HepG2 (cell line): ENCODE measurements around the gene SIGLEC1. TPM values are rescaled to one million over a fixed set of nuclear protein-coding genes. Genes with fewer than 3 reads are reported as not detected.

Experiments
- DNMT3B ChIP-seq: conservative IDR thresholded peaks from 2 replicates; pipeline ENCODE4 v1.6.1; 2016; ENCODE audit warnings: missing biosample characterization, control low read depth
- EED ChIP-seq: sonication (generic); formaldehyde crosslinking; IDR thresholded peaks from 2 replicates; pipeline ENCODE4 v1.5.0; 2020; ENCODE audit warnings: mild to moderate bottlenecking, missing genetic modification reagents
- MAF1 ChIP-seq: sonication (generic); formaldehyde crosslinking; IDR thresholded peaks from 2 replicates; pipeline ENCODE4 v1.5.0; 2020; ENCODE audit warnings: missing genetic modification reagents, borderline replicate concordance
- NR2C2 ChIP-seq: sonication (generic); formaldehyde crosslinking; IDR thresholded peaks from 2 replicates; pipeline ENCODE4 v1.4.0; 2020; ENCODE audit warnings: missing genetic modification reagents, mild to moderate bottlenecking, moderate library complexity, borderline replicate concordance
- ZNF234 ChIP-seq: sonication (generic); formaldehyde crosslinking; conservative IDR thresholded peaks from 2 replicates; pipeline ENCODE4 v1.5.1; 2020; ENCODE audit warnings: mild to moderate bottlenecking, missing genetic modification reagents
- ZNF773 ChIP-seq: sonication (generic); formaldehyde crosslinking; IDR thresholded peaks from 2 replicates; pipeline ENCODE4 v1.4.0; 2020; ENCODE audit warnings: missing genetic modification reagents, borderline replicate concordance
- polyA plus RNA-seq, 8 experiments: library from polyadenylated mRNA; depleted of rRNA in 3 of 8; stranded (reverse) in 7 of 8; unstranded in 1 of 8; fragments of >200 nt; fragmentation: Illumina TruSeq in 4 of 8; extraction: Trizol in 4 of 8; gene quantifications; 2 replicates each; pipeline versions ENCODE4 v1.2.1 to v1.2.3, GENCODE V29; 2011 to 2016; ENCODE audit warnings: low read depth in 4 of 8, missing spikeins in 1 of 8, mixed read lengths in 1 of 8; ENCODE audit not compliant: insufficient read depth in 1 of 8
- total RNA-seq, 5 experiments: library from RNA; depleted of rRNA; stranded (reverse); fragments of >200 nt; fragmentation: Illumina TruSeq; extraction: Trizol; gene quantifications; 2 replicates each; pipeline ENCODE4 v1.2.3, GENCODE V29; 2016; ENCODE audit warnings: low read depth in 1 of 5
- TF ChIP-seq, protein P1 (sequence below): sonication (generic); formaldehyde crosslinking; IDR thresholded peaks from 2 replicates; pipeline ENCODE4 v1.5.1; 2020; ENCODE audit warnings: mild to moderate bottlenecking, missing genetic modification reagents, moderate library complexity
- TF ChIP-seq, protein P2 (sequence below): sonication (generic); formaldehyde crosslinking; IDR thresholded peaks from 2 replicates; pipeline ENCODE4 v1.5.0; 2020; ENCODE audit warnings: missing genetic modification reagents
- TF ChIP-seq, protein P3 (sequence below): sonication (generic); formaldehyde crosslinking; IDR thresholded peaks from 2 replicates; pipeline ENCODE4 v1.5.1; 2020; ENCODE audit warnings: missing genetic modification reagents, mild to moderate bottlenecking, borderline replicate concordance
- TF ChIP-seq, protein P4 (sequence below): sonication (generic); formaldehyde crosslinking; conservative IDR thresholded peaks from 2 replicates; pipeline ENCODE4 v1.4.0; 2020; ENCODE audit warnings: mild to moderate bottlenecking, missing genetic modification reagents, moderate library complexity
- TF ChIP-seq, protein P5 (sequence below): fragments of 450-650 bp; IDR thresholded peaks from 2 replicates; pipeline ENCODE4 v1.6.1; 2017; ENCODE audit warnings: mild to moderate bottlenecking
- TF ChIP-seq, protein P6 (sequence below): sonication (generic); formaldehyde crosslinking; IDR thresholded peaks from 2 replicates; pipeline ENCODE4 v1.5.0; 2020; ENCODE audit warnings: missing genetic modification reagents

The SIGLEC1 gene
- total and polyA plus RNA-seq, 2 of the 13 experiments (the other 11 are each of a cell fraction or from before 2014, with no cell fraction given), result 0.01 TPM; not detected in 1

DNA sequence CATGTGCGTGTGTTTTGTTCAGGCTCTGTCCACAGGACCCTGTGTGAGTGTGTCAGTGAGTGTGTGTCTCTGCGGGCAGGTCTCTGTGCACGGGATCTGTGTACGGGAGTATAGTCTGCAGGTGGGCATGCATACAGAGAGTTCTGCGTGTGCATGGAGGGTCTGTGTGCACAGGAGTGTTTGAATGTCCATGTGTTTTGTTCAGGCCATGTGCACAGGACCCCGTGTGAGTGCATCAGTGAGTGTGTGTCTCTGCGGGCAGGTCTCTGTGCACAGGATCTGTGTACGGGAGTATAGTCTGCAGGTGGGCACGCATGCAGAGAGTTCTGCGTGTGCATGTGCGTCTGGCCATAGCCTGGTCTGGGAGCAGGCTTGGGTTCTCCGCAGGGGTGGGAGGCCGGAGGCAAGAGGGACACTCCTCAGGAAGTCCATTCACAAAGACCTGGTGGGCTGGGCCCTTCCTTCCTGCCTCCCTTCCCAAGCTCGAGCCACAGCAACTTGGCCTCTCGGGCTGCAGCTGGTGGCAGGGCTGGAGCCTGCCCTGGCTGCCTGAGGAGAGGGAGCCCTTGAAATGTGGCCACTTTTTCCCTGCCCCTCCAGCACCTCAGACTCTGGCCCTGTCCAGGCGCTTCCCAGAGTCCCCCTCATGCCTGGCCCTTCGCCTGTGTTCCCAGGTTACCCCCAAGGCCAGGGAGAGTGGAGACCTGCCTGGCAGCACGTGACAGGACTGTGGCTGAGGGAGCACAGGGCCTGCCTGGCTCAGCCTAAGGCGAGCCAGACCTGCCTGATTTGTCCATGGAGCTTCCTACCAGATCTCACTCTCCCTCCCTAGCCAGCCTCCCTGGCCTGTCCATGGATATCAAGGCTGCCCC is 26.9 kb upstream of the SIGLEC1 start (continued):
- TF ChIP-seq, protein P1, sequence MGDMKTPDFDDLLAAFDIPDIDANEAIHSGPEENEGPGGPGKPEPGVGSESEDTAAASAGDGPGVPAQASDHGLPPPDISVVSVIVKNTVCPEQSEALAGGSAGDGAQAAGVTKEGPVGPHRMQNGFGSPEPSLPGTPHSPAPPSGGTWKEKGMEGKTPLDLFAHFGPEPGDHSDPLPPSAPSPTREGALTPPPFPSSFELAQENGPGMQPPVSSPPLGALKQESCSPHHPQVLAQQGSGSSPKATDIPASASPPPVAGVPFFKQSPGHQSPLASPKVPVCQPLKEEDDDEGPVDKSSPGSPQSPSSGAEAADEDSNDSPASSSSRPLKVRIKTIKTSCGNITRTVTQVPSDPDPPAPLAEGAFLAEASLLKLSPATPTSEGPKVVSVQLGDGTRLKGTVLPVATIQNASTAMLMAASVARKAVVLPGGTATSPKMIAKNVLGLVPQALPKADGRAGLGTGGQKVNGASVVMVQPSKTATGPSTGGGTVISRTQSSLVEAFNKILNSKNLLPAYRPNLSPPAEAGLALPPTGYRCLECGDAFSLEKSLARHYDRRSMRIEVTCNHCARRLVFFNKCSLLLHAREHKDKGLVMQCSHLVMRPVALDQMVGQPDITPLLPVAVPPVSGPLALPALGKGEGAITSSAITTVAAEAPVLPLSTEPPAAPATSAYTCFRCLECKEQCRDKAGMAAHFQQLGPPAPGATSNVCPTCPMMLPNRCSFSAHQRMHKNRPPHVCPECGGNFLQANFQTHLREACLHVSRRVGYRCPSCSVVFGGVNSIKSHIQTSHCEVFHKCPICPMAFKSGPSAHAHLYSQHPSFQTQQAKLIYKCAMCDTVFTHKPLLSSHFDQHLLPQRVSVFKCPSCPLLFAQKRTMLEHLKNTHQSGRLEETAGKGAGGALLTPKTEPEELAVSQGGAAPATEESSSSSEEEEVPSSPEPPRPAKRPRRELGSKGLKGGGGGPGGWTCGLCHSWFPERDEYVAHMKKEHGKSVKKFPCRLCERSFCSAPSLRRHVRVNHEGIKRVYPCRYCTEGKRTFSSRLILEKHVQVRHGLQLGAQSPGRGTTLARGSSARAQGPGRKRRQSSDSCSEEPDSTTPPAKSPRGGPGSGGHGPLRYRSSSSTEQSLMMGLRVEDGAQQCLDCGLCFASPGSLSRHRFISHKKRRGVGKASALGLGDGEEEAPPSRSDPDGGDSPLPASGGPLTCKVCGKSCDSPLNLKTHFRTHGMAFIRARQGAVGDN (CRISPR knock-in tag), result peak; percentile 99
- TF ChIP-seq, protein P2, sequence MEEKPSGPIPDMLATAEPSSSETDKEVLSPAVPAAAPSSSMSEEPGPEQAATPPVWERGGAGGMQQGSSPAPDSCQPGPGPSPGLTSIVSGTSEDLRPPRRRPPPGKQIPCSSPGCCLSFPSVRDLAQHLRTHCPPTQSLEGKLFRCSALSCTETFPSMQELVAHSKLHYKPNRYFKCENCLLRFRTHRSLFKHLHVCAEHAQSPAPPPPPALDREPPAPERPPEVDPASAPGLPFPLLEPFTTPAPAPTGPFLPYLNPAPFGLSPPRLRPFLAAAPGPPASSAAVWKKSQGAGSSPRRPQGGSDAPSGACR (CRISPR knock-in tag), result peak; percentile 64; the same call in 1 of the 2 replicates
- TF ChIP-seq MAF1 (no peak), NR2C2 (CRISPR knock-in tag) (no peak), EED (CRISPR knock-in tag) (peak; percentile 90), ZNF234 (CRISPR knock-in tag) (no peak), DNMT3B (no peak), ZNF773 (no peak)
- TF ChIP-seq, protein P3, sequence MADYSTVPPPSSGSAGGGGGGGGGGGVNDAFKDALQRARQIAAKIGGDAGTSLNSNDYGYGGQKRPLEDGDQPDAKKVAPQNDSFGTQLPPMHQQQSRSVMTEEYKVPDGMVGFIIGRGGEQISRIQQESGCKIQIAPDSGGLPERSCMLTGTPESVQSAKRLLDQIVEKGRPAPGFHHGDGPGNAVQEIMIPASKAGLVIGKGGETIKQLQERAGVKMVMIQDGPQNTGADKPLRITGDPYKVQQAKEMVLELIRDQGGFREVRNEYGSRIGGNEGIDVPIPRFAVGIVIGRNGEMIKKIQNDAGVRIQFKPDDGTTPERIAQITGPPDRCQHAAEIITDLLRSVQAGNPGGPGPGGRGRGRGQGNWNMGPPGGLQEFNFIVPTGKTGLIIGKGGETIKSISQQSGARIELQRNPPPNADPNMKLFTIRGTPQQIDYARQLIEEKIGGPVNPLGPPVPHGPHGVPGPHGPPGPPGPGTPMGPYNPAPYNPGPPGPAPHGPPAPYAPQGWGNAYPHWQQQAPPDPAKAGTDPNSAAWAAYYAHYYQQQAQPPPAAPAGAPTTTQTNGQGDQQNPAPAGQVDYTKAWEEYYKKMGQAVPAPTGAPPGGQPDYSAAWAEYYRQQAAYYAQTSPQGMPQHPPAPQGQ (CRISPR knock-in tag), result no peak
- TF ChIP-seq, protein P4, sequence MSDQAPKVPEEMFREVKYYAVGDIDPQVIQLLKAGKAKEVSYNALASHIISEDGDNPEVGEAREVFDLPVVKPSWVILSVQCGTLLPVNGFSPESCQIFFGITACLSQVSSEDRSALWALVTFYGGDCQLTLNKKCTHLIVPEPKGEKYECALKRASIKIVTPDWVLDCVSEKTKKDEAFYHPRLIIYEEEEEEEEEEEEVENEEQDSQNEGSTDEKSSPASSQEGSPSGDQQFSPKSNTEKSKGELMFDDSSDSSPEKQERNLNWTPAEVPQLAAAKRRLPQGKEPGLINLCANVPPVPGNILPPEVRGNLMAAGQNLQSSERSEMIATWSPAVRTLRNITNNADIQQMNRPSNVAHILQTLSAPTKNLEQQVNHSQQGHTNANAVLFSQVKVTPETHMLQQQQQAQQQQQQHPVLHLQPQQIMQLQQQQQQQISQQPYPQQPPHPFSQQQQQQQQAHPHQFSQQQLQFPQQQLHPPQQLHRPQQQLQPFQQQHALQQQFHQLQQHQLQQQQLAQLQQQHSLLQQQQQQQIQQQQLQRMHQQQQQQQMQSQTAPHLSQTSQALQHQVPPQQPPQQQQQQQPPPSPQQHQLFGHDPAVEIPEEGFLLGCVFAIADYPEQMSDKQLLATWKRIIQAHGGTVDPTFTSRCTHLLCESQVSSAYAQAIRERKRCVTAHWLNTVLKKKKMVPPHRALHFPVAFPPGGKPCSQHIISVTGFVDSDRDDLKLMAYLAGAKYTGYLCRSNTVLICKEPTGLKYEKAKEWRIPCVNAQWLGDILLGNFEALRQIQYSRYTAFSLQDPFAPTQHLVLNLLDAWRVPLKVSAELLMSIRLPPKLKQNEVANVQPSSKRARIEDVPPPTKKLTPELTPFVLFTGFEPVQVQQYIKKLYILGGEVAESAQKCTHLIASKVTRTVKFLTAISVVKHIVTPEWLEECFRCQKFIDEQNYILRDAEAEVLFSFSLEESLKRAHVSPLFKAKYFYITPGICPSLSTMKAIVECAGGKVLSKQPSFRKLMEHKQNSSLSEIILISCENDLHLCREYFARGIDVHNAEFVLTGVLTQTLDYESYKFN, result no peak
- TF ChIP-seq, protein P5, sequence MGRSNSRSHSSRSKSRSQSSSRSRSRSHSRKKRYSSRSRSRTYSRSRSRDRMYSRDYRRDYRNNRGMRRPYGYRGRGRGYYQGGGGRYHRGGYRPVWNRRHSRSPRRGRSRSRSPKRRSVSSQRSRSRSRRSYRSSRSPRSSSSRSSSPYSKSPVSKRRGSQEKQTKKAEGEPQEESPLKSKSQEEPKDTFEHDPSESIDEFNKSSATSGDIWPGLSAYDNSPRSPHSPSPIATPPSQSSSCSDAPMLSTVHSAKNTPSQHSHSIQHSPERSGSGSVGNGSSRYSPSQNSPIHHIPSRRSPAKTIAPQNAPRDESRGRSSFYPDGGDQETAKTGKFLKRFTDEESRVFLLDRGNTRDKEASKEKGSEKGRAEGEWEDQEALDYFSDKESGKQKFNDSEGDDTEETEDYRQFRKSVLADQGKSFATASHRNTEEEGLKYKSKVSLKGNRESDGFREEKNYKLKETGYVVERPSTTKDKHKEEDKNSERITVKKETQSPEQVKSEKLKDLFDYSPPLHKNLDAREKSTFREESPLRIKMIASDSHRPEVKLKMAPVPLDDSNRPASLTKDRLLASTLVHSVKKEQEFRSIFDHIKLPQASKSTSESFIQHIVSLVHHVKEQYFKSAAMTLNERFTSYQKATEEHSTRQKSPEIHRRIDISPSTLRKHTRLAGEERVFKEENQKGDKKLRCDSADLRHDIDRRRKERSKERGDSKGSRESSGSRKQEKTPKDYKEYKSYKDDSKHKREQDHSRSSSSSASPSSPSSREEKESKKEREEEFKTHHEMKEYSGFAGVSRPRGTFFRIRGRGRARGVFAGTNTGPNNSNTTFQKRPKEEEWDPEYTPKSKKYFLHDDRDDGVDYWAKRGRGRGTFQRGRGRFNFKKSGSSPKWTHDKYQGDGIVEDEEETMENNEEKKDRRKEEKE, result no peak
- TF ChIP-seq, protein P6, sequence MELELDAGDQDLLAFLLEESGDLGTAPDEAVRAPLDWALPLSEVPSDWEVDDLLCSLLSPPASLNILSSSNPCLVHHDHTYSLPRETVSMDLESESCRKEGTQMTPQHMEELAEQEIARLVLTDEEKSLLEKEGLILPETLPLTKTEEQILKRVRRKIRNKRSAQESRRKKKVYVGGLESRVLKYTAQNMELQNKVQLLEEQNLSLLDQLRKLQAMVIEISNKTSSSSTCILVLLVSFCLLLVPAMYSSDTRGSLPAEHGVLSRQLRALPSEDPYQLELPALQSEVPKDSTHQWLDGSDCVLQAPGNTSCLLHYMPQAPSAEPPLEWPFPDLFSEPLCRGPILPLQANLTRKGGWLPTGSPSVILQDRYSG (CRISPR knock-in tag), result no peak
